PC-9 (cell line): ENCODE measurements around the gene STRN3.

Experiments used
- CTCF ChIP-seq: fragments of 200-600 bp; sonication (generic); conservative IDR thresholded peaks from 2 replicates; pipeline ENCODE4 v1.6.1; 2017; ENCODE audit warnings: mixed run types, antibody characterized with exemption, mild to moderate bottlenecking, moderate library complexity
- EZH2 ChIP-seq: fragments of 200-600 bp; sonication (generic); IDR thresholded peaks from 2 replicates; pipeline ENCODE4 v1.8.0; 2017; ENCODE audit warnings: antibody characterized with exemption, low read depth

- TF ChIP-seq CTCF = no peak
- TF ChIP-seq EZH2 = no peak
These were observed 49.0 kb upstream of the STRN3 start for GRCh38 chr14:31075144-31075543.
